ENCODE measurements around the gene RASAL1. TPM values are rescaled to one million over a fixed set of nuclear protein-coding genes. Genes with fewer than 3 reads are reported as not detected.
A peak's percentile ranks its signal among the peaks of the same experiment; 100 is the strongest.

Gene RASAL1
- total and polyA plus RNA-seq, 3 experiments from 2014 or later: 0.45 to 0.72 (median 0.51) TPM

DNA sequence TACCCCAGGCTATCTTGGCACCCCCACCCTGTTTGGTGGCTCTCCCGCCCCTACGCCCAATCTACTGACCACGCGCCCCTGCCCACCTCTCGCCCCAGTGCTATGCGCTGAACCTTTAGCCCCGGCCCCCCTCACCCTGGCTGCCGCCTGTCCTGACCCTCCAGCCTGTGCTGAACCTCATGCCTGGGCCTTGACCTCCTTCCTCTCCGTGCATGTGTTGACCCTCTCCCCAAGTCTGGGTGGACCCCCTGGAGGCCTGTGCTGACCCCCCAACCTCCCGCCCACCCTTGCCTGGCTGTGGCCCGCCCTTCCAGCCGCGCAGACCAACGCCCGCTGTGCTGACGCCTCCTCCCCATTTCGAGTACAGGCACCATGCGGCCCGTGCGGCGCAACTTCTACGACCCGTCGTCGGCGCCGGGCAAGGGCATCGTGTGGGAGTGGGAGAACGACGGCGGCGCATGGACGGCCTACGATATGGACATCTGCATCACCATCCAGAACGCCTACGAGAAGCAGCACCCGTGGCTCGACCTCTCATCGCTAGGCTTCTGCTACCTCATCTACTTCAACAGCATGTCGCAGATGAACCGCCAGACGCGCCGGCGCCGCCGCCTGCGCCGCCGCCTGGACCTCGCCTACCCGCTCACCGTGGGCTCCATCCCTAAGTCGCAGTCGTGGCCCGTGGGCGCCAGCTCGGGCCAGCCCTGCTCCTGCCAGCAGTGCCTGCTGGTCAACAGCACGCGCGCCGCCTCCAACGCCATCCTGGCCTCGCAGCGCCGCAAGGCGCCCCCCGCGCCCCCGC, 58.3 kb downstream of the RASAL1 start:
- Mint-ChIP-seq H3K9me3 (no peaks in the 10 kb centered on the region), H3K27me3 (no peaks in the 10 kb centered on the region), H3K27ac (no peak overlapping the region), H3K4me1 (peaks cover 19 to 32% (median 26%) of the 10 kb centered on the region in 3 donors), H3K36me3 (peaks cover 0 to 1% (median 0%) of the 10 kb centered on the region in 3 donors), H3K4me3 (no peak overlapping the region)
- Histone ChIP-seq H3K36me3 (ENCODE audit: insufficient read depth, low read length) (no peaks in the 10 kb centered on the region), H3K27ac (ENCODE audit: low read depth, low read length) (no peak overlapping the region), H3K4me1 (ENCODE audit: insufficient read depth, low read length) (peaks cover 14% of the 10 kb centered on the region), H3K4me3 (ENCODE audit: low read length) (no peak overlapping the region), H3K27me3 (ENCODE audit: insufficient read depth, low read length, poor library complexity, severe bottlenecking) (no peaks in the 10 kb centered on the region), H3K9me3 (ENCODE audit: low read length) (no peaks in the 10 kb centered on the region)
- no peak for DNase-seq
- CTCF ChIA-PET: no interaction called here
- POLR2A ChIA-PET: no interaction called here

DNA sequence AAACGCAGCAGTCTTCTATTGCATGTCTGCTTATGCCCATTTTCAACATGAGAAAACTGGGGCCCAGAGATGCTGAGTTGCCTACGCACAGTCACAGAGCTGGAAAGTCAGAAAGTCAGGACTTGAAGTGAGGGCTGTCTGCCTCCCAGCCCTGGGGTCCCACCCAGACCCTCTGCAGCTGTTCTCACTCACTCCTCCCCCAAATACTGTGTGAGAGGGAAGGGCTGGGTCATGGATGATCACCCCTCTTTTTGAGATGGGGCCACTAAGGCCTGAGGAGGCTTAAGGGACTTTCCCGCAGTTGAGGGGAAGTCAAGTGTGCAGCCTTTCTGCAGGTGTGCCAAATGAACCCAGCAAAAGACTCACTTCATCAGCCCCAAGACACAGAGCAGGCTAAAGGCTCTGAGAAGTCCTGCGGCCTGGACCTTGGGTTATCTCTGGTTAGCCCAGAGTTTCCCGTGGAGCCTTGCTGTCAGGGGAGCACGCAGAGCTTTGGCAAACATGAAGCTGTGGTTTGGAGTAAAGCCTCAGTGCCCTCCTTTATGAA, 60.4 kb downstream of the RASAL1 start:
- ChIA-PET POLR2A (no interaction called here), CTCF (no interaction called here)
- peaks cover 20% of the 10 kb centered on the region for H3K4me1 ChIP-seq (ENCODE audit: insufficient read depth, low read length)
- H3K27me3 Mint-ChIP-seq: no peaks in the 10 kb centered on the region
- H3K4me3 ChIP-seq (ENCODE audit: low read length): no peak overlapping the region
- peaks cover 0 to 1% (median 0%) of the 10 kb centered on the region in 3 donors for H3K36me3 Mint-ChIP-seq
- no peaks in the 10 kb centered on the region for H3K27me3 ChIP-seq (ENCODE audit: insufficient read depth, low read length, poor library complexity, severe bottlenecking)
- peaks cover 27 to 41% (median 40%) of the 10 kb centered on the region in 3 donors for H3K4me1 Mint-ChIP-seq
- DNase-seq: no peak
- H3K27ac ChIP-seq (ENCODE audit: low read depth, low read length): no peak overlapping the region
- peak overlapping the region in 3 of 8 donors; percentile 4 to 61 (median 46) for H3K27ac Mint-ChIP-seq
- H3K9me3 Mint-ChIP-seq: no peaks in the 10 kb centered on the region
- no peak overlapping the region for H3K4me3 Mint-ChIP-seq
- H3K9me3 ChIP-seq (ENCODE audit: low read length): no peaks in the 10 kb centered on the region
- no peaks in the 10 kb centered on the region for H3K36me3 ChIP-seq (ENCODE audit: insufficient read depth, low read length)

DNA sequence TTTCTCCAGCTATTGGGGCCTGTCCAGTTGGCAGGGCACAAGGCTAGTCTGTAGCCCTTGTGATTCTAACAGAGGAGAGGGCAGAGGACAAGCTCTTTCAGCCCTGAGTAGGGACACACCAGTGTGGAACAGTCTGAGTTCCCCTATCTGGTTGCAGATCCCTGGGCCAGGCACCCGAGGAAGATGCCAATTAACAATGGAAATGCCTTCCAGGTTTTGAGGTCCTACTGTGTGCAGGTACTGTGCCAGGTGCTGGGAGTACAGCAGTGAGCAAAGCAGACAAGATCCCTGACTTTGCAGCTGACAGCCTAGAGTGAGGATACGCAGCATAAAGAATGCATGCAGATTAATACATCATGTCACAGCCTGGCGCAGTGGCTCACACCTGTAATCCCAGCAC, 62.0 kb downstream of the RASAL1 start:
- Histone ChIP-seq H3K4me1 (ENCODE audit: insufficient read depth, low read length) (peaks cover 29% of the 10 kb centered on the region), H3K36me3 (ENCODE audit: insufficient read depth, low read length) (no peaks in the 10 kb centered on the region), H3K27me3 (ENCODE audit: insufficient read depth, low read length, poor library complexity, severe bottlenecking) (no peaks in the 10 kb centered on the region), H3K9me3 (ENCODE audit: low read length) (no peaks in the 10 kb centered on the region), H3K27ac (ENCODE audit: low read depth, low read length) (no peak overlapping the region), H3K4me3 (ENCODE audit: low read length) (no peak overlapping the region)
- Mint-ChIP-seq H3K27me3 (no peaks in the 10 kb centered on the region), H3K27ac (peak overlapping the region in 1 of 8 donors; percentile 20), H3K4me3 (no peak overlapping the region), H3K36me3 (peaks cover 0 to 1% (median 0%) of the 10 kb centered on the region in 3 donors), H3K4me1 (peaks cover 32 to 50% (median 46%) of the 10 kb centered on the region in 3 donors), H3K9me3 (no peaks in the 10 kb centered on the region)
- no peak for DNase-seq
- POLR2A ChIA-PET: no interaction called here
- CTCF ChIA-PET: interaction anchor here (1.0 kb wide), 1 partner anchor 9 kb away, joined by 4 read pairs; no protein-coding TSS in a partner anchor

DNA sequence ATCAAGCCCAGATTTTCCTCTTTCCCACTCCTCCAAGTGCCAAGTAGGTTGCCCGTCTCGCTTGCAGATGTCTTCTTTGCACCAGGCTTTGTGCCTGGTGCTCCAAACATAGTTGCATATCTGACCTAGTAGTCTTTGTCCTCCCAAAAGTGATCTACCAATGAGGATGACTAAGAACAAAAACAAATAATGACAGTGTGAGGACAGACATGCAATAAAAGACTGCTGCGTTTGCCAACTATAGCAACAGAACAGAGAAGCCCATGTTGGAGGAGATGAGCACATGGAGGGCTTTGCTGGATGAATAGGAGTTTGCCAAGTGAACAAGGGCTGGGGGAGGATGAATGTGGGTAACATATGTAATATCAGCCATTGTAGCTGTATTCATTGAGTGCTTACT, 63.4 kb downstream of the RASAL1 start:
- Mint-ChIP-seq H3K4me3 (no peak overlapping the region), H3K4me1 (peaks cover 32 to 50% (median 46%) of the 10 kb centered on the region in 3 donors), H3K27ac (peak overlapping the region in 2 of 8 donors; percentile 26 to 62), H3K9me3 (no peaks in the 10 kb centered on the region), H3K36me3 (no peaks in the 10 kb centered on the region), H3K27me3 (no peaks in the 10 kb centered on the region)
- H3K9me3 ChIP-seq (ENCODE audit: low read length): no peaks in the 10 kb centered on the region
- H3K36me3 ChIP-seq (ENCODE audit: insufficient read depth, low read length): no peaks in the 10 kb centered on the region
- ChIA-PET POLR2A (no interaction called here), CTCF (interaction anchor here (0.5 to 1.3 kb wide), 3 partner anchors 10 to 210 kb away, joined by 3 to 5 read pairs (median 4); no protein-coding TSS in a partner anchor)
- no peak for DNase-seq
- no peaks in the 10 kb centered on the region for H3K27me3 ChIP-seq (ENCODE audit: insufficient read depth, low read length, poor library complexity, severe bottlenecking)
- H3K4me3 ChIP-seq (ENCODE audit: low read length): no peak overlapping the region
- no peak overlapping the region for H3K27ac ChIP-seq (ENCODE audit: low read depth, low read length)
- peaks cover 29% of the 10 kb centered on the region for H3K4me1 ChIP-seq (ENCODE audit: insufficient read depth, low read length)

DNA sequence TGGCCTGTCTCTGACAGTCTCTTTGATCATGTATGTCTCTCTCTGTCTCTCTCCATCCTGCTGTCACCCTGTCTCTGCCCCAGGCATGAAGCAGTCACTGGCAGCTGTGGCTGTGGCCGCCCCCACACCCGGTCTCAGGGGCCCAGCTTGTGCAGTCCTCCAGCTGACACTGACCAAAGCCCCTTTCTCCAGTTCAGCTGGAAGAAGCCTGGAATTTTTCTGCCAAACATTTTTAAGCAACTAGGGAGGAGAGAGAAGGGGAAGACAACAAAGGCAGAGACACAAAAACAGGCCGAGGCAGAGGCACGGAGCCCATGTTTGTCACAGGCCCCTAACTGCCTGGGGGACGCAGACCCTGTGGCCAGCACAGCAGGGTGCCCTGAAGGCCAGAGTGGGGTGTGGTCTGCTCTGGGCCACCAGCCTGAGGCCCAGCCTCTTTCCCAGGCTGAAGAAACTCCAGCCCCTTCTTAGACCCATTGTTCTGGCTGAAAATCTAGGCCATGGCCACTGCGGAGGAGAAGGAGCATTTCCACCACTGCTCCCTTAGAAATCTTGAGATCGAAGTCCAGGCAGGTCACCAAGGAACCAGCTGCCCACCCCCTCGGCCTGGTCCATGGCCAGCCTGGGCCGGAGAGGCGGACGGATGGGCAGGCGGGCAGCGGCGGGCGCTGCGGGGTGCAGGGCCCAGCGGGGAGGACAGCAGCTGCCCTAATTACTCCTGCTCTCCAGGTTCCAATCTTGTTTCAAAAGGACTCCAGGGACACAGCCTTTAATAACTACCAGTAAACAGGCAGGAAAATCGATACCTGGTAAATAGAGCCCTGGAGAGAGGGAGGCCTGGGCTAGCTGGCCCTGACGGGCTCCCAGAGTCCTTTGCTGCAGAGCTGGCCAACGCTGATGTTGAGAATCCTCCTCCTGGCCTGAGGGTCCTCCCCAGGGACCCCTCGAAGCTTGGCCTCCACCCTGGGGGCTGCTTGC, 64.1 kb downstream of the RASAL1 start:
- peak overlapping the region in 4 of 8 donors; percentile 40 to 78 (median 64) for H3K27ac Mint-ChIP-seq
- Histone ChIP-seq H3K4me3 (ENCODE audit: low read length) (no peak overlapping the region), H3K9me3 (ENCODE audit: low read length) (no peaks in the 10 kb centered on the region), H3K27me3 (ENCODE audit: insufficient read depth, low read length, poor library complexity, severe bottlenecking) (no peaks in the 10 kb centered on the region), H3K36me3 (ENCODE audit: insufficient read depth, low read length) (no peaks in the 10 kb centered on the region), H3K27ac (ENCODE audit: low read depth, low read length) (no peak overlapping the region), H3K4me1 (ENCODE audit: insufficient read depth, low read length) (peaks cover 29% of the 10 kb centered on the region)
- no peak overlapping the region for H3K4me3 Mint-ChIP-seq
- no peaks in the 10 kb centered on the region for H3K36me3 Mint-ChIP-seq
- peaks cover 33 to 50% (median 43%) of the 10 kb centered on the region in 3 donors for H3K4me1 Mint-ChIP-seq
- no peaks in the 10 kb centered on the region for H3K27me3 Mint-ChIP-seq
- ChIA-PET CTCF (interaction anchor here (0.5 to 1.7 kb wide), 4 partner anchors 9 to 209 kb away, joined by 3 to 5 read pairs (median 4); no protein-coding TSS in a partner anchor), POLR2A (no interaction called here)
- no peaks in the 10 kb centered on the region for H3K9me3 Mint-ChIP-seq
- no peak for DNase-seq

DNA sequence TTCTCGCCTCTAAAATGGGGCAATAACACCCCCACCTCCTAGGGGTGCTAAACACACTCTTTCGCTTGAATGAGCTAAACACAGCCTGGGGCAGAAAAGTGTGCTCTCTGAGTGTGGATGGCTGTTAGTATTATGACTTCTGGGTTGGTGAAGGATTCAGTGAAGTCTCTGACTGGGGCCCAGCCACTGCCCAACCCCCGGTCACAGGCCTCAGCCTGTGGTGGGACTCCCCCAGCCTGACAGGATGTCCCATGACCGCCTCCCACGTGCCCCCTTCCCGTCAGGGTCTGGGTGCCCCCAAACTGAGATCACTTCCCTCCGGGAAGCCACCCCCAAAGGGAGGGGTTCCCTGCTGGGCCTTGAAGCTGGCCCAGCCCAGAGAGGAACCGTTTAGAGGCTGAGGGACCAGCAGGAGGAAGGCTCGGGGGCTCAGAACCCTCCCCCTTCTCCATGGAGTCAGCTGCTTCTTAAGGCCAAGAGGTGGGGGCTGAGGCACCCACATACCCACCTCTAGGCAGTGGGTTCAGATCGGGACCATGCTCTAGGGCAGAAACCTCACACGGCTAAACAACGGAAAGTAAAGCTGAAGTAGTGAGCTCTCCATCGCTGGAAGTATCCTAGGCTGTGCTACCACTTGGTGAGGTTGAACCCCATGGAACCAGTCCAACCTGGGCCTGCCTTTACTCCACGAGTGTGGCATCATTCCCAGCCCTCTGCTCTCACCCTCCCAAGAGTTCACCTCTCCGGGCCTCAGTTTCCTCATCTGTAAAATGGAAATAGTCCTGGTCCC, 65.2 kb downstream of the RASAL1 start:
- Mint-ChIP-seq H3K4me1 (peaks cover 26 to 43% (median 35%) of the 10 kb centered on the region in 3 donors), H3K27me3 (no peaks in the 10 kb centered on the region), H3K27ac (peak overlapping the region in 7 of 8 donors; percentile 4 to 72 (median 68)), H3K4me3 (peak overlapping the region in 1 of 7 donors; percentile 29), H3K9me3 (no peaks in the 10 kb centered on the region), H3K36me3 (no peaks in the 10 kb centered on the region)
- Histone ChIP-seq H3K4me3 (ENCODE audit: low read length) (no peak overlapping the region), H3K9me3 (ENCODE audit: low read length) (no peaks in the 10 kb centered on the region), H3K4me1 (ENCODE audit: insufficient read depth, low read length) (peaks cover 23% of the 10 kb centered on the region), H3K27me3 (ENCODE audit: insufficient read depth, low read length, poor library complexity, severe bottlenecking) (no peaks in the 10 kb centered on the region), H3K36me3 (ENCODE audit: insufficient read depth, low read length) (no peaks in the 10 kb centered on the region), H3K27ac (ENCODE audit: low read depth, low read length) (no peak overlapping the region)
- CTCF ChIA-PET: interaction anchor here (0.8 to 1.7 kb wide), 2 partner anchors 28 to 83 kb away, joined by 3 to 5 read pairs; no protein-coding TSS in a partner anchor
- POLR2A ChIA-PET: no interaction called here
- peak; percentile 13 to 56 (median 21) for DNase-seq

DNA sequence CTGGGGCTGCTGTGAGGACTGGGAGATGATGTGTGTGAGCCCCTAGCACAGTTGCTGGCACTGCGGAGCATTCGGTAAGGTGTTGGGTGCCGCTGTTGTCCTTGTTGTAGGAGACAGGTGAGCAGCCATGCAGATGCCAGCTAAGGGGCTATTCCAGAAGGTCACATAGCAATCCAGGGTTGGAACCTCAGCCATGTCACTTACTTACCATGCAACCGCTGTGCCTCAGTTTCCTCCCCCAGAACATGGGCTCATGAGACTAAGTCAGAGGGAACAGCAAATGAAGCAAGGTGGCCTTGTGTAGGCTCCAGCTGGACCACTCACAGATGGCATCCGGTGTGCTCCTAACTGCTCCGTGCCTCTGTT, 65.8 kb downstream of the RASAL1 start:
- ChIA-PET POLR2A (no interaction called here), CTCF (interaction anchor here (1.7 kb wide), 1 partner anchor 29 kb away, joined by 5 read pairs; no protein-coding TSS in a partner anchor)
- H3K27me3 ChIP-seq (ENCODE audit: insufficient read depth, low read length, poor library complexity, severe bottlenecking): no peaks in the 10 kb centered on the region
- DNase-seq: no peak
- no peaks in the 10 kb centered on the region for H3K9me3 Mint-ChIP-seq
- H3K4me3 Mint-ChIP-seq: no peak overlapping the region
- no peak overlapping the region for H3K4me3 ChIP-seq (ENCODE audit: low read length)
- no peaks in the 10 kb centered on the region for H3K36me3 Mint-ChIP-seq
- H3K27ac Mint-ChIP-seq: peak overlapping the region; percentile 4 to 72 (median 66)
- H3K9me3 ChIP-seq (ENCODE audit: low read length): no peaks in the 10 kb centered on the region
- H3K4me1 ChIP-seq (ENCODE audit: insufficient read depth, low read length): peaks cover 17% of the 10 kb centered on the region
- no peaks in the 10 kb centered on the region for H3K27me3 Mint-ChIP-seq
- no peaks in the 10 kb centered on the region for H3K36me3 ChIP-seq (ENCODE audit: insufficient read depth, low read length)
- H3K4me1 Mint-ChIP-seq: peaks cover 21 to 39% (median 29%) of the 10 kb centered on the region in 3 donors
- no peak overlapping the region for H3K27ac ChIP-seq (ENCODE audit: low read depth, low read length)

Measured in CD8-positive, alpha-beta memory T cell (primary cell).